ENCODE data around the gene PIEZO2.

GRCh38 chr18:11119550-11119949 lies 29.8 kb downstream of the PIEZO2 start:
- TF ChIP-seq, protein P1, sequence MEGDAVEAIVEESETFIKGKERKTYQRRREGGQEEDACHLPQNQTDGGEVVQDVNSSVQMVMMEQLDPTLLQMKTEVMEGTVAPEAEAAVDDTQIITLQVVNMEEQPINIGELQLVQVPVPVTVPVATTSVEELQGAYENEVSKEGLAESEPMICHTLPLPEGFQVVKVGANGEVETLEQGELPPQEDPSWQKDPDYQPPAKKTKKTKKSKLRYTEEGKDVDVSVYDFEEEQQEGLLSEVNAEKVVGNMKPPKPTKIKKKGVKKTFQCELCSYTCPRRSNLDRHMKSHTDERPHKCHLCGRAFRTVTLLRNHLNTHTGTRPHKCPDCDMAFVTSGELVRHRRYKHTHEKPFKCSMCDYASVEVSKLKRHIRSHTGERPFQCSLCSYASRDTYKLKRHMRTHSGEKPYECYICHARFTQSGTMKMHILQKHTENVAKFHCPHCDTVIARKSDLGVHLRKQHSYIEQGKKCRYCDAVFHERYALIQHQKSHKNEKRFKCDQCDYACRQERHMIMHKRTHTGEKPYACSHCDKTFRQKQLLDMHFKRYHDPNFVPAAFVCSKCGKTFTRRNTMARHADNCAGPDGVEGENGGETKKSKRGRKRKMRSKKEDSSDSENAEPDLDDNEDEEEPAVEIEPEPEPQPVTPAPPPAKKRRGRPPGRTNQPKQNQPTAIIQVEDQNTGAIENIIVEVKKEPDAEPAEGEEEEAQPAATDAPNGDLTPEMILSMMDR (IDR thresholded peaks at IDR 0.05), result no peak
- TF ChIP-seq EZH2 (IDR thresholded peaks at IDR 0.05; ENCODE audit: borderline replicate concordance, insufficient read depth, low read depth, low read length, poor library complexity, severe bottlenecking), result no peak

All from B cell (primary cell).